Hepatic stellate cell (primary cell): ENCODE data around the gene UGT2B28.
"Not testable (repeated sequence)": the region's sequence is repeated elsewhere in the genome, so short reads cannot be mapped to it uniquely, and the experiment has no call there.

Source experiments
- DNase-seq: peaks from one replicate; pipeline ENCODE4 v3.0.0; 2011; ENCODE audit warnings: low spot score

Gene UGT2B28

GRCh38 chr4:69280081-69280480, at the start of gene UGT2B28:
Gene UGT2B28, plus strand, starts transcription at chr4:69280475. Its CDS starts 26 bp downstream, at chr4:69280501.
- DNase-seq: not testable (repeated sequence)

GRCh38 chr4:69239092-69239491, 41.2 kb upstream of the UGT2B28 start:
- DNase-seq: no peak

DNA sequence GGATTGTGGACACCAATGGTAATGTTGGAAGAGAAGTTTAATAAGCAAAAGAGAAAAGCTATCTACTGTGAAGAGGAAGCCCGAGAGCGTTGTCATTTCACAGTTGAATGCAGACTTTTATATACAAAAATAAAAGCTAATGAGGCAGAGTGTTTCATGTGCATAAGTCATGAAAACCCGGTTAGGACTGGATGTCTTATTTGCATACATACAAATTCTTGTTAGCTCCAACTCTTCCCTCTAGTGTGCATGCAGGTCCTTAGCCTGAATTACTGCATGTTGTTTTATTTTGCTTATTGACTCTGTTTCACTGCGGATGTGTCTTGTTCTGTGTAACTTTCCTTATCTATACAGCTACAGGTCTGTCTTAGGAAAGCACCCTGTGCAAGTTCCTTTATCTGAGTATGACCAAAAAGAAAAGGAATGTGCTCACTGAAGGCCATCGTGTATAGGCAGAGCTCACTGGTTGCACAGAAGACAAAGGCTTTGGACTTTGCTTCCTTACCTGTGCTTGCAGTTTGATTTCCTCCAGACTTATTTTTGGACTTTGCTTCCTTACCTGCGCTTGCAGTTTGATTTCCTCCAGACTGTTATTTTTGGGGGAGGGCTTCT, 40.6 kb upstream of the UGT2B28 start:
- DNase-seq: no peak

DNA sequence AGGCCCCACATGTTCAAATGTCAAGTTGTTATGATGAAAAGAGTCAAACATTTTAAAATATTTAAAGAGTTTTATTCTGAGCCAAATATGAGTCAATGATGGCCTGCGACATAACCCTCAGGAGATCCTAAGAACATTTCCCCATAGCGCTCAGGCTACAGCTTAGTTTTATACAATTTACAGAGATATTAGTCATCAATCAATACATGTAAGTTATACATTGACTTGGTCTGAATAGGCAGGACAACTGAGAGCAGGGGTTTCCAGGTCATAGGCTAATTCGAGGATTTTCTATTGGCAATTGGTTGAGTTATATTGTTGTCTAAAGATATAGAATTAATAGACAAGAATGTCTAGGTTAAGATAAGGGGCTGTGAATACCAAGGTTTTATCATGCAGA, 39.5 kb upstream of the UGT2B28 start:
- not testable (repeated sequence) for DNase-seq

- DNase-seq: not testable (repeated sequence)
These were observed 38.5 kb upstream of the UGT2B28 start for GRCh38 chr4:69241746-69242145.

DNA sequence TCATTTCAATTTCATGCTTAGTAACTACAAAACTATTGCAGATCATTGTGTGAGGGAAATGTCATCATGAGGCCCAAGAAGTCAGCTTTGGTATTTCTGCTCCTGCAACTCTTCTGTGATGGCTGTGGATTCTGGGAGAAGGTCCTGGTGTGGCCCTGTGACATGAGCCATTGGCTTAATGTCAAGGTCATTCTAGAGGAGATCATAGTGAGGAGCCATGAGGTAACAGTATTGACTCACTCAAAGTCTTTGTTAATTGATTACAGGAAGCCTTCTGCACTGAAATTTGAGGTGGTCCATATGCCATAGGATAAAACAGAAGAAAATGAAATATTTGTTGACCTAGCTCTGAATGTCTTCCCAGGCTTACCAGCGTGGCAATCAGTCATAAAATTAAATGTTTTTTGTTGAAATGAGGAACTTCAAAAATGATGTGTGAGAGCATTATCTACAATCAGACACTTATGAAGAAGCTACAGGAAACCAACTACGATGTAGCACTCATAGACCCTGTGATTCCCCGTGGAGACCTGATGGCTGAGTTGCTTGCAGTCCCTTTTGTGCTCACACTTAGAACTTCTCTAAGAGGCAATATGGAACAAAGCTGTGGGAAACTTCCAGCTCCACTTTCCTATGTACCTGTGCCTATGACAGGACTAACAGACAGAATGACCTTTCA, 37.6 kb upstream of the UGT2B28 start:
- not testable (repeated sequence) for DNase-seq

DNA sequence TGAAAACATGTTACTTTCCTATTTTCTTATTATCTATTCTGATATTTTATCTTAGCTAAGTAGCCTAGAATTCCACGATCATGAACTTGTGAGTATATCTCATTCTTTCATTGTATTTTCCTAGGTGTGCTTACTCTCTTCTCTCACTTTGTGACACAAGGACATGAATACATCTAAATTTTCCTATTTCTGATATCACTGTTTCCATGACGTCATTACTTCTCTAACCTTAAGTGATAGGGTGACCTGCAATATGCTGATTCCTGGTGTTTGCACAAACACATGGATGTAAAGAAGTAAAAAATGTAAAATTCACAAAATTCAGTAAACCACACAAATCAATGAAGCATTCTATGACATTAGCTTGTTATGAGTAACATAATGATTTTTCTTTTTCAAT, 29.4 kb upstream of the UGT2B28 start:
- DNase-seq: not testable (repeated sequence)

DNA sequence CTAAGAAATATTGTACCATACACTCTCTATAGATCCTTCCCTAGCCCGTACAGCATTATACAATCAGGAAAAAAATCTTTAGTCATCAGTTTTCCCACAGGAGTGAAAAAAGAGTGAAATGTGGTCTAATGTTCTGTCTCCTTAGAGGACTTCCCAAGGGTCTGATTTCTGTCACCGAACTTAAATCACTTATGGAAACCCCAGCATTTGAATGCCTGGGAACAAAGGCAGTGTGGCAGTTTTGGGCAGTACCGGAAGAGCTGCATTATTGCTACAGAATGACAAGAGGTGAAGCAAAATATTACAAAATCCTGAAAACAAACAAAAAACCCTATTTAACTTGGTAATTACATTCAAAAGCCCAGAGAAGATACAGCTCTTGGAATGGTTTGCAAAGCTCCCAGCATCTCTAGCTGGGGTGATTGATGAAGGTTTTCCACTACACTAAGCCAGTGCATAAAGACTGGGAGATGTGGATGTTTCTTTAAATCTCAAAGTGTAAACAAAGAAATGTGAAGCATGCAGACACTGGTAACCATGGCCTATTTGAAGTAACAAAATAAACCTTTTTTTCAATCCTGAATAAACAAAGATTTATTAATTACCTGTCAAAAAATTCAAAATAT, 27.0 kb upstream of the UGT2B28 start:
- not testable (repeated sequence) for DNase-seq

DNA sequence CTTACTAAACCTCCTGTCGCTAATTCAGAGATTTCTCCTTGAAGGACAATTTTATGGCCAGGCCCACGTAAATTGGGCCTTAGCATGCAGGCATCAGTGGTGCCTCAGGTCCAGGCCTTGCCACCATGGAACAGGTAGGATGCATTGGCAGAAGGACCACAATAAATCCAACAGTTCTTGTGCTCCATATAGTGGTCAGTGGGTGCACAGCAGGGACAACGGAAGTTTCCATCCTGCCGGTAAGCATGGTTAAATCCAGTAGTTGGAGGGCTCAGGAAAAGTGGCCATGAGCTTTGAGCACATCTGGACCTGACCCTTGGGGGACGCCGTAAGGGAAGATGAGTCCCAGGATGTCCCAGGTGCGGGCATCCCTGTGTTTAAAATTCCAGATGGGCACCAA, 11.7 kb upstream of the UGT2B28 start:
- DNase-seq: not testable (repeated sequence)

DNA sequence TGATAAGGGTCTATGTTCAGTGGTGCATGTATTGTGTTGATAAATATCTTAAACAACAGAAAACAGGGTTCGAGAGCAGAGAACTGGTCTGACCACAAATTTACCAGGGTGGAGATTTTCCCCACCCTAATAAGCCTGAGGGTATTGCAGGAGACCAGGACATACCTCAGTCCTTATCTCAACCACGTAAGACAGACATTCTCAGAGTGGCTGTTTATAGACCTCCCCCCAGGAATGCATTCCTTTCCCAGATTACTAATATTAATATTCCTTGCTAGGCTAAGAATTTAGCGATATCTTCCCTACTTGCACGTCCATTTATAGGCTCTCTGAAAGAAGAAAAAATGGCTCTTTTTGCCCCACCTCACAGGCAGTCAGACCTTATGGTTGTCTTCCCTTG, 16.1 kb downstream of the UGT2B28 start:
- DNase-seq: not testable (repeated sequence)

GRCh38 chr4:69308426-69309033, 28.3 kb downstream of the UGT2B28 start:
- not testable (repeated sequence) for DNase-seq

GRCh38 chr4:69309549-69310076, 29.3 kb downstream of the UGT2B28 start:
- DNase-seq: not testable (repeated sequence)

GRCh38 chr4:69310262-69310661, 30.0 kb downstream of the UGT2B28 start:
- DNase-seq: not testable (repeated sequence)

GRCh38 chr4:69317669-69318298, 37.5 kb downstream of the UGT2B28 start:
- not testable (repeated sequence) for DNase-seq

GRCh38 chr4:69321153-69321729, 41.0 kb downstream of the UGT2B28 start:
- DNase-seq: no peak

DNA sequence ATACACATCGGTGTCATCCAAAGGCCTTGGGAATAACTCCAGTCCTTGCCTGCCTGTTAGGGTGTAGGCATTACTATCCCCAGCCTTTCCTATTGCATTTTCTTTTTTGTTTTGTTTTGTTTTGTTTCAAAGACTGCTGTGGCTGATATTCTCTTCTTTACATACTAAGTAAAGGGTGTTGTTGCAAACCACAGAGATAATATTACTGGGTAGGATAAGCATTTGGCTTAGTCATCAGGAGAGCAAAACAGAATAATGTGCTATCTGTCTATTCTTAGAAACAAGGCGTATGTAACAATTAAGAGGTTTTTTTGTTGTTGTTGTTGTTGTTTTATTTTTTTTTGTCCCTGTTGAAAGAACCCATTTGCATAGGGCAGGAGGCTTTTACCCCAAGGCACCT, 41.8 kb downstream of the UGT2B28 start:
- no peak for DNase-seq

DNA sequence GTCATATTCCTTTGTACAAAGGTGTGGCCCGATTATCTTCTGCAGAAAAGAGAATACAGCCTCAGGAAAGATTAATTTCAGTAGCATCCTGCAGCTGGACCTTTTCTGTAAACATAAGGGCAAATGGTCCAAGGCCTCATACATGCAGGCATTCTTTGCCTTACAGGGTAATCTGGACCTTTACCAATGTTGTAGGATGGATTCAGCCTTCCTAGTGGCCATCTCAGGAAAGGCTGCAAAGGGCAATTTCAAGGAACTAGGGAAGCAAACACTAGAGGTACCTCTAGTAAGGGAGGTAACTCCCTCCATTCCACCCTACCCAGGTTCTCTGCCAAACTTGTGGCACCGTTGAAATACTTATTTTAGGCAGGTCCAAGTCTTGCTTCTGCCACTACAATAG, 43.0 kb downstream of the UGT2B28 start:
- DNase-seq: no peak

DNA sequence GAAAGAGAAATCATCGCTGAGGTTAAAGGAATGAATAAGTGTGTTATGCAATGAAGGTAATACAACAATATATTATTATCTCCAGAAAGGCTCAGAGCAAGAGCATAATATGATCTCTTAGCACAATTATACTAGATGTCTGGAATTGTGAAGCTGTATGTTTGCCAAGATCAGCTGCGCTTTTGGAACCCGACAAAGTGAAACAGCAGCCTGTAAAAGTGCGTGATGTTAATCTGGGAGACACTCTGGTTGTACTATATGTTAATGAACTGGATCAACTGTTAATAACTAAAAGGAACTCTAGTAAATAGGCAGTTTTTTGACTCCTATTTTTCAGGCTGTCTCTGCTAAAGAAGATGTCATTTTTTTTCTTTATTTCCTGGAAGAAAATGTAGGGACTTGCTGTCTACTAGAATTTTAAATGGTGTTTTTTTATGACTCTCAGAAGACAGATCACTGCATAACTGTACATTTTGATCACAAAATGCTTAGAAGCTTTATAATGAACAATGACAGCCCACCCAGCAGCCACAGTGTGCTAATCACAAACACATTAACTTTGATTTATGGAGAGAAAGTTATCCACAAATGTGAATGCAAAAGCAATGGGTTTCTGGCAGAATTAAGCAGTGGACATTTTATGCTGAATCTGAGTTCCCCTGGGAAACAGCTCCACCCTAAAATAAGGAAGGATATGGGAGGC, 50.2 kb downstream of the UGT2B28 start:
- DNase-seq: no peak

GRCh38 chr4:69331304-69331703, 51.0 kb downstream of the UGT2B28 start:
- not testable (repeated sequence) for DNase-seq

- DNase-seq: not testable (repeated sequence)
These were observed 55.2 kb downstream of the UGT2B28 start for GRCh38 chr4:69335485-69335884.

DNA sequence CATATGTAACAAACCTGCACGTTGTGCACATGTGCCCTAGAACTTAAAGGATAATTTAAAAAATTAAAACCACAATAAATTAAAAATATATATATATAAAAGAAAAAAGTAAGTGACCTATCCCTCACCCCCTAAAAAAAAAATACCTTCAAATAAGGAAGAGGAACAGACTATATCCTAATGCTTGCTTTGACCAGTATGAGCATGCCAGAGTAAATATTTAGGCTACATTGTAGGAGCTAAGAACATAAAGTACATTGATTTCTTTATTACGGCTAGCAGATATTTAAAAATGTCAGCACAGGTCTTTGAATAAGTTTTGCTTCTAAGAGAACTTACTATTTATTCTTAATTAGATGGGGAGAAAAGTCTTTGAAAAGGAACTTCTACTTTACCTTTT, 62.8 kb downstream of the UGT2B28 start:
- DNase-seq: not testable (repeated sequence)
